NCI-H748 (cell line): Measurements from ENCODE around the gene SCAMP2.

Source experiments
- DNase-seq: peaks from one replicate; lab custom pipeline; 2025; ENCODE audit not compliant: unreplicated experiment; lab: John Stamatoyannopoulos, UW

The SCAMP2 gene

DNA sequence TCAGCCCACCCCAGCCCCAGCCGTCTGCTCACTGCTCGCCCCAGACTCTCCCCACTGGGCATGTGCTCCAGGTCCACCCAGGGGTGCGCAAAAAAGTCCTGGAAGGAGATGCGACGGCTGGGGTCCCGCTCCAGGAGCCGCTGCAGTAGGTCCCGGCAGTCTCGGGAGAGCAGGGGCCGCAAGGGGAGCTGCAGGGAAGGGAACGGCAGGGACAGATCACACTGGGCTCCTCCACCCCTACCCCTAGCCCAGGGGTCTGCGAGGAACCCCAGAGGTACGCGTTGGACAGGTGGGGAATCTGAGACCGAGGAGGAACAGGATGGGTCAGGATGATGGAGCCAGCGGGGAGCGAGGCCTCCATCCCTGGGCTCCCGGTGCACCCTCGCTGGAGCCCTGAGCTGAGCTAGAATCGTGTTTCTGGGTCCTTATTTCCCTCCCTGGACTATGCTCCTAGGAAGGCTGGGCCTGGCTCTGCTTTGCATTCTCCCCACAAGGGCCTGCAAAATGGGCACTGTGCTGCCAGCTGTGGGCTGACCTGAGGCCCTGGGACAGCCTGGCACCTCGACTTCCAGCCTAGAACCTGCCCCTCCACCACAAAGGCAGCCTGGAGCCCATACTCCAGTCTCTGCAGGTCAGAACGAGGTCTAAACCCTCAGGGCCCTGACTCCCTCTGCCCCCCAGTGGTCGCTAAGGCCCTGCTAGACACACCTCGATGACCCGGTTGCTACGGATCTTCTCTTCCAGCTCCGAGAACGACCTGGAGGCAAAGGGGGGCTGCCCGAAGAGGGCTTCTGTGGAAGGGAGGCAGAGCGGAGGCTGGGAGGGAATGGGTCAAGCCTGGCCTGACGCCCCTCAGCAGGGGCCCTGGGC is 33.4 kb downstream of the SCAMP2 start:
- no peak for DNase-seq

DNA sequence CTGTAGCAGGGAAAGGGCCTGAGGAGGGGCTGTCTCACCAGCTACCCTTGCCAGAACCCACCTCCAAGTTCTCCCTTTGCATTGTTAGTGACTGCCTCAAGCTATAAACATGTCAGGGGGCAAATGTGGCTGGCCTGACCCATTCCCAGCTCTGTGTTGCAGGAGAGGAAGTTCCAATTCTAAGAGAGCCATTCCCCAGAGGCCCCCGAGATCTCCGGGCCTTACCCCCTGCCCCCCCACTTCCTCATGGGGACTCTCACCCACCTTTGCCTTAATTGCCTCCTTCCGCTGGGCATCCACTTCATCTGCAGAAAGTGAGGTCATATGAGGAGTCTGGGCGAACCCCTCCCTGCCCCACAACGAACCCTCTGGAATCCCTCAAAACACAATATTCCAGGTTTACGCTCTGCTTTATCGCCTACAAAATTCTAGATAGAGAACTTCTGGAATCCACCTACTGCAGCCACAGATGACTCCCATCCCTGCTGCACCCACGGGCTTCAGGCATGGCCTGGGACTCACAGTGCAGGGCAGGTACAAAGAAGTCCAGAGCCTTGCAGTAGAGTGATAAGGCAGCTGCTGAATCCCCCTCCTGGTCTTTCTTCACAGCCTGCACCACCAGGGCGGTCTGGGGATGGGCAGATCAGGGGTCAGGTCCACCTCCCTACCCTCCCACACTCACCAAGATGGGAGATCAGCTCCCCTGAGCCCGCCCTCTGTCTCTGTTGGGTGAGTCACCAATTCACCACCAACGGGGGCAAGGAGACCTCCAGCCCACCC is 34.2 kb downstream of the SCAMP2 start:
- no peak for DNase-seq

DNA sequence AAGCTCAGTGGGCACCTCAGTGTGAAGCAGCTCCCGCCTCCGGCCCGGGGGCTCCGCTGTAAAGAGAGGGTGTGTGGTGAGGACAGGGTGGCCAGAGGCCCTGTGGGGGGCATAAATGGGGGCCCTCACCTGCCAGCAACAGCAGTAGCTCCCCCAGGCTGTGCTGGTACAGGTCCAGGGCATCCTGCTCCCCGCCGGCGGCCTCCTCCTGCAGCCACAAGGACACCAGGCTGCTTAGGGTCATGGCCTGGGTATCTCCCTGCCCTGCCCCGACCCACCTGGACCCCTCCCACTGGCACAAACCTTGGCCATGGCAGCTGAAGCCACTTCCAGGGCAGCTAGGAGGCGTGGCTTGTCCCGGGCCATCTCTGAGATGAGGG is 35.0 kb downstream of the SCAMP2 start:
- no peak for DNase-seq

DNA sequence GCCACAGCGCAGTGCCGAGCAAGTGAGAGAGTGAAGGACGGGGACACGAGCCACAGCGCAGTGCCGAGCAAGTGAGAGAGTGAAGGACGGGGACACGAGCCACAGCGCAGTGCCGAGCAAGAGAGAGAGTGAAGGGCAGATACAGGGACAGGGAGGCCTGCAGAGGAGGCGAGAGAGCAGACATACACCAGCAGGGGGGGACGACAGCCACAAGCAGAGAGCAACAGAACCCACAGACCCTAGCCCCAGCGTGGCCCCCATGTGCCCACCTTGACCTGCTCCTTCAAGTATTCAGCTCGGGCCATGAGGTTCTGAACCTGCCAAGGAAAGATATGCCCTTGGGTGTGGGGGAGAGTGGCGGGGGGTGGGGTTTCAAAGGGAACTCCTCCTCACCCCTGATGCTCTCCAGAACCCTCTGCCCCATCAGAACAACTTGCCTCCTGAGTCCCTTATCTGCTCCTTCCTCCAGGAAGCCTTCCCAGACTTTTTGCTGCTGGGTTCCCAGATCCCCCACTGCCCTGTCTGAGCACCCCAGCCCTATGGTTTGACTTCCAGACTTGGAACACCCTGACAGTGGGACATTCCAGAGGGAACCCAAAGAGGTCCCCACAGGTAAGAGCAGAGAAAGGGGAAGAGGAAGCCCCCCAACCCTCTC is 35.6 kb downstream of the SCAMP2 start:
- DNase-seq = no peak

DNA sequence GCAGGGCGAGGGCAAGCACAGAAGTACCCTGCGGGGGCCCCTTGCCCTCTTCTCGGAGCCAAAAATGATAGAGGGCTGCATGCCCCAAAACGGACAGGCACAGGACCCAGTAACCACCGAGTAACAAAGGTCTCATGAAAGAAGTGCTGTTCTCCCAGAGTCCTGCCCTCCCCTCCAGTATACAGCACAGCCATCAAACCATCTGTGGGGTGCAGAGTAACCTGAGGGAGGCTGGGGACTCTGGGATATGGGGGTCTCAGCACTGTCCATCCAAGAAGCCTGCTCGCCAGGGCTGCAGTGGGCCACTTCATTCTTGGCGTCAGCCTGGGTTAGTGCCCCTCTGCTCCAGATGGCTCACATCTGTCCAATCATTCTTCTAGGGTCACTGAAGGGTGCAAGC is 36.3 kb downstream of the SCAMP2 start:
- no peak for DNase-seq

DNA sequence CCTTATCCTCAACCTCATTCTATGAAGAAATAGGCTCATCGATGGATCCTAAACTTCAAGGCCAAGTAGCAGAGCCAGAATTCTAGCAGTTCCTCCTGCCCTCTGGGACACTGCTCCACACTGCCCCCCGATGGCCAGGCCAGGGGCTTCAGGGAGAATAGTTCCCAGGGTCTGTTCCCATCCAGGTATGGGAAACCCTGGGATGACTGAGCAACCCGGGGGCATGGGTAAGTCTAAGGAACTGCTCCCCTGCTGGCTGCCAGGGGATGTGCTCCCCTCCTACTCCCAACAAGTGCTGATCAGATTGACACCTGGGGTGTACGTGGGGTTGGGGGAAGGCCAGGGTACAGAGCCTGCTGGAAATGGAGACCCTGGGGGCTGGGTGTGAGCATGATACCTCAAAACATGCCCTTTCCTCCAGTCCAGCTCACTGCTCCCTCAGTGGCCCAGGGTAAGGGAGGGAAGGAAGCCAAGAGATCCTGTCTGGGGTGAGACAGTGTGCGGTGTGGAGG is 37.8 kb downstream of the SCAMP2 start:
- DNase-seq = peak; percentile 38

DNA sequence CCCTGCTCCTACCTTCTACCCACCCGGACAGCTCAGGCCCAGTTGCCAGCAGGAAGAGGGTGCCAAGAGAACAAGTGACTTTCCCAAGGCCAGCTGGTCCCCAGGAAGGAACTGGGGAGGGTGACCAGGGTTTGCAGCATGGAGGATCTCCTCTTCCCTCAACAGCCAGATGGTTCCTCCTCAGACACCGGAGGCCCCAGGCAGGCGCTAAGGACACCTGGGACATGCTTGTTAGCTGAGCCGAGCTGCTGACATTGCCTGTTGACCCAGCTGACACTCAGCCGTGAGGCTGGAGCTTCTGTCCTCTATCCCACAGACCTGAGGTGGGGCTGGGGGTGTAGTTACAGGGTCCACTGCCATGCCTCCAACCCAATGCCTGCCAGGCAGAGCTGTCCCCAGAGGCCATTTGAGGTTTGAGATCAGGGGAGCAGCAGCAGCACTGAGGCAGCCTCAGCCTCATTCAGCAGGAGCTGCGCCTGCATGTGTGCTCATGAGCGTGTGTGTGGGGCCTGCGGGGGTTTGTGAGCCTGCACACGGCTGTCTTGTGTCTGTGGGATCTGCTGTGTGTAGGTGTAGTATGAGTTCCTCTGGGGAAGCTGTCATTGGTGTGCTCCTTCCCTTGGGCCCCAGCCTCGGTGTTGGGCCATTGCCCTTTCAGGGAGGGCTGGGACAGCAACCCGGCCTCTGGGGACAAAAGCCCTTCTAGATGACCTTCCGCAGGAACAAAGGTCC is 39.6 kb downstream of the SCAMP2 start:
- no peak for DNase-seq

DNA sequence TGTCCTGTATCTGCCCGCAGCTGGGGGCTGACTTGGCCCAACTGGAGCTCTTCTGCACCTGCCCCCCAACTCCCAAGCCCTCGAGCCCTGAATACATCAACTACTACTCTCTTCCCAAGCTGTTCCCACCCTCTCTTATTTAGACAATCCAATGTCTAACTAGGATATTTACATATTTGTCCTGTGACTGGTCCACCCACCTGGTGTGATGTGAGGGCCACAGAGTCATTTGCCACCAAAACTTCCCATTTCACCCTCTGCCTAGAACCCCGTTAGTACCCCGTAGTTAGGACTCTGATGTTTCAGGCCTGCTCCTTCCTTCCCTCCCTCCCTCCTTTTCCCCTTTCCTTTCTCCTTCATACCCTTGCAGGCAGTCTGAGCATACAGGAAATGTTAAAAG is 40.3 kb downstream of the SCAMP2 start:
- no peak for DNase-seq

DNA sequence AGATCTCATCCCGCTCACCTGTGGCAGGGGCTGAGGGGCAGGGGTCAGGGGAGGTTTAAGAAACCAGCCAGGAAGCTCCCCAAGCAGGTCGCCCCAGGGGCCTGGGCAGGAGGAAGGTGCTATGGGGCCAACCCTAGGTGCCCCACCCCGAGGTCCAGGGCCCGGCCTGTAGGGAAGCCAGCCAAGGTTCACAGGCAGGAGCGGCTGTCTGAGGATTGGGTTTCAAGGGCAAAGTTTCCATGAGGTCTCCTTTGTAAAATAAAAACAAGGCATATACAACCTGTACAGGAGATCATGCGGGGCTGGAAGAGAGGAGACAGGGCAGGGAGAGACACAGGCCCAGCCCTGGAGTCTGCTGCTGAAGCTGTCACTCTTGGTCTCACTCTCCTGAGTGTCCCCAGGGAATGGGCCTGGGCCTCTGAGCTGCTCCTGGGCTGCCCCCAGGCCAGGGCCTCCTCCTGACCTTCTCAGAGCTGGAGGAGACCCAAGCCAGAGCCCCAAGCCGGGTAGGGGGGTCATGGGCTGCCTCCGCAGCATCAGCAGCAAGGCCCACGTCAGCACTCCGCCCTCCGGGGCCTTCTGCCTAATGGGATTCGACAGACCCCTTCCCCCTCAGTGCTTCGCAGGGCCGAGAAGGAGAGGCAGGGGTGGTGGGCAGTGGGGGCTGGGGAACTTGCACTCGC is 41.2 kb downstream of the SCAMP2 start:
- DNase-seq = no peak

DNA sequence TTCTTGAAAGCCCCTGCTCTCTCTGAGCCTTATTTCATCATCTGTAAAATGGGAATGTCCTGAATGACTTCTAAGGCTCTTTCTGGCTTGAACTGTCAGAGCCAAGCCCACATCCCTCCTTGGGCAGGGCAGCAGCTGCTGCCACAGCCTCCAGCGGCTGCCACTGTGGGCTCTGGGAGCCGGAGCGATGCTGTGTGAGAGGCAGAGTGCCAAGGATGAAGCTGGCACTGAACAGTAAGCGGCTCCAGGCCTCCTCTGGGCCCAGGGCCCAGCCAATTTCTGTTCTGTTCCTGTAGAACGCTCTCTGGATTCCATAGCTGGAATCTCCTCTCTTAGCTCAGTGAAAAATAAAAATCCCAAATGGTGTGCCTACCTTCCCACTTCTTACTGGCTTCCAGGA is 42.3 kb downstream of the SCAMP2 start:
- no peak for DNase-seq

DNA sequence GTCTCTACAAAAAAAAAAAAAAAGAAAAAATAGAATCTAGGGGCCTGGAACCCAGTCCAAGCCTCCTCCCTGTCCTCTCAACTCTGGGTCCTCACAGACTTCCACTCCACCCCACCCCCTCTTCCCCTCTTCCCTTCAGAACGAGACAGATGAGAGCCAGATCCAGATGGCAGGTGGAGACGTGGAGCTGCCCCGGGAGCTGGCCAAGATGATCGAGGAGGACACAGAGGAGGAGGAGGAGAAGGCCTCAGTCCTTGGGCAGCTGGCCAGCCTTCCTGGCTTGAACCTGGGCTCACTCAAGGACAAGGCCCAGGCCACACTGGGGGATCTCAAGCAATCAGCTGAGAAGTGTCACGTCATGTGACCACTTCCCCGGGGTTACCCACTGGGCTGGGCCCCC is 43.2 kb downstream of the SCAMP2 start:
- no peak for DNase-seq

DNA sequence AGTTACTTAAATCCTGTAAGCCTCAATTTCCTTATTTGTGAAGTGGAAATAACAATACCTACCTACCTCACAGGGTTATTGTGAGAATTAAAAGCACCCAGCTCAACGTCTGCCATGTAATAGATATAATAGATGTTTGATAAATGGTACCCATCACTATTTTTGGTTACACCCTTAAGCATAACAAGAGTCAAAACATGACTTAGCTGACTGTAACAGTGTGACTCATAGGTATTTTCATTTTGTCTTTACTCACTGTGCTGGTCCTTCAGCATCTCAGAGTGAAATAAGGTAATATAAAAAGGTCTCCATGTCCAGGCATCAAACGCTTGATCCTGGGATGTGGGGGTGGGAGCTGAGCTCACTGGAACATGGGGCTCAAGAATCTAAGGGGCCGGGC is 43.7 kb downstream of the SCAMP2 start:
- no peak for DNase-seq

DNA sequence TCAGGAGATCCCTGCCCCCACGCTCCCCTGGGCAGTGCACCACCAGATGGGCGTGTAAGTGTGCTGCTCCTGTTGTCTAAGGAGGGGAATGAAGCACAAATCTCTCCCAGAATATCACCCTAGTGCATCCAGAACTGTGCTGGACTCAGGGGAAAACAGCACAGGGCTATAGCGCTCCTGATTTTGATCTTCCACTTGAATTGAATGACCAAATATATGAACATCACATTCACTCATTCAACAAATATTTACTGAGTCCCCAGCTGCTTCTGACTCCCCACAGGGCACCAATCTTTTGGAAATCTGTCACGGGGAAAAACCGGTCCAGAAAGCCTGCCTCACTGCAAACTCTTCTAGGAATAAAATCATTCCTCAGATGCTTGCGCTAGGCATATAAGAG is 44.3 kb downstream of the SCAMP2 start:
- DNase-seq = peak; percentile 16

DNA sequence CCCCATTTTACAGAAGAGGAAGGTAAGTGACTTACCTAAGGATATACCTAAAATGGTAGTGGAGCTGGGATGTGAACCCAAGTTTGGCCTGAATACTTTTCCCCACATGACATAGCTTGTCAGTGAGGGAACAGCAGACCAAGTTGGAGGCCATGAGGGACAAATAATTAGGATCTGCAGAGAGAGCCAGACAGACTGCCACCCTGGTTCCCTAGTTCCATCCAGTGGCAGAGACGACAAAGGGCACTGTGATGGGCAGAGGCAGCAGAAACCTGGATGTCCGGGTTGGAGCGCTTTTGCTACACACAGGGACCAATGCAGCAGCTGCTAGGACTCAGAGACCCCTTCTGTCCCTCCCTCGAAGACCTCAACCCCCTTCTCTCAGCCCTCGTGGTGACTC is 45.6 kb downstream of the SCAMP2 start:
- no peak for DNase-seq

DNA sequence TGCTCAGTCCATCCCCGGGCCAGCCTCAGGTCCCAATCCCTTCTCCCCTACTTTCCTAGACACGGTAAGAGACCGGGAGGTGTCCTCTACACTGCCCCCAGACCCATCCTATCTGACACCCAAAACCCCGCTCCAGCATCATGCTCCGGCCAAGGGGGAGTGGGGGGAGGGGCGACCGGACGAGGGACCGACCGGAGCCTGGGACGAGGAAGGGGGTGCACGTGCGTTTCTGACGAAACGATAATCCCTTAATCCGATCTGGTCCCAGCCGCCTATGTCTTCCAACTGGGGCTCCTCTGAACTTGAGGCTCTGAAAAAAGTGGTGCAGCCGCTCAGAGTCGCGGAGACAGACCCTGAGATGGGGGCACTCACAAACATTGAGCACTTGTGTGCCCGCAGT is 46.2 kb downstream of the SCAMP2 start:
- DNase-seq = no peak

DNA sequence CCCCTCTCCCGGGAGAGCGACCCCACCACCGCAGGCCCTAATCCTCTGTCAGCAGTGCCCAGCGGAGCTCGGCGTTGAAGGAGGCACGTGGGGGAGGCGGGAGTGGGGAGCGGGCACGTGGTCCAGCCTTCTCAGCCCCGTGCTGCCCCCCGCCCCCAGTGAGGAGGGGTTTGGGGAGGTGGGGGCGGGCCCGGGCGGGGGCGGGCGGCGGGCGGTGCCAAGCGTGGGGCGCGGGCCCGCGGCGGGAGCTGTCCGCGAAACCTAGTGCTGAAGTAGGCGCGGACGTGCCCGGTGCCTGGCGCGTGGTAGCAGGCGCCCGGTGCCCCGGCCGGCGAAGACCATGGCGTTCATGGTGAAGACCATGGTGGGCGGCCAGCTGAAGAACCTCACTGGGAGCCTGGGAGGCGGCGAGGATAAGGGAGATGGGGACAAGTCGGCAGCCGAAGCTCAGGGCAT is 46.8 kb downstream of the SCAMP2 start, which contains the start of gene CPLX3:
CPLX3 (plus strand) TSS at position 264 of the 456 bp plus-strand sequence; CDS start at position 341, 77 bp downstream.
- no peak for DNase-seq

DNA sequence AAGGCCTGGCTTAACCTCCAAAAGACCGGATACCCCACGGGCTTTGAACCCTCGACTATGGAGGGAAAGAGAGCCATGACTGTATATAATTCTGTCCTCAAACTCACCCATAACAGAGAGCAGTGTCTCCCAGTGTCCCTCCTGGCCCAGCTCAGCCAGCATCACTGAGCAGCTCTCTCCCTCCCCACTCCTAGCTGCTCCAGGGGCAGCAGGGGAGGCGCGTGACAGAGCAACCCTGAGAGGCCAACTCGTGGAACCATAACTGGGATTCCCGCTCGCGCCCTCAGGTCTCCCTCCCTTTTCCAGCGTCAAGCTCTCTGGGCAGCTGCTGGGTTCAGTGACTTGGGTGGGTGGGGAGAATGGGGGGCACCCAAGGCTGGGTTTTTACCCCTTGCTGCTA is 47.3 kb downstream of the SCAMP2 start:
- DNase-seq = no peak

DNA sequence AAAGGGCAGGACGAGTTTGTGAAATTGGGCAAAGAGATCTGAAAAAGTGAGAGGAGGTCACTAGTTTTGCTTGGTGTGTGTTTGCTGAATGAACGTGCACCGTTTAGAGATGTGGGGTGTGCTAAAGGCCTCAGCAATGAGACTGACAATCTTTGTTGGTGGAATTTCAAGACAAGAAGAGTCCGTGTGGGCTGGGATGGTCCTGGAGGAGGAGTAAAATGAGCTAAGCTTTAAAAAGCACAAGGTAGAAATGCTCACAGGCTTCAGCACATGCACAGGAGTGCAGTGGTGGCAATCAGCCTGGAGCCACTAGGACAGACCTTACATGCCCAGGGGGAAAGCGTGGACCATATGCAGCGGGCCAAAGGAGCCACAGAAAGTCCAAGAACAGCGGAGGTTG is 48.2 kb downstream of the SCAMP2 start:
- DNase-seq = no peak

DNA sequence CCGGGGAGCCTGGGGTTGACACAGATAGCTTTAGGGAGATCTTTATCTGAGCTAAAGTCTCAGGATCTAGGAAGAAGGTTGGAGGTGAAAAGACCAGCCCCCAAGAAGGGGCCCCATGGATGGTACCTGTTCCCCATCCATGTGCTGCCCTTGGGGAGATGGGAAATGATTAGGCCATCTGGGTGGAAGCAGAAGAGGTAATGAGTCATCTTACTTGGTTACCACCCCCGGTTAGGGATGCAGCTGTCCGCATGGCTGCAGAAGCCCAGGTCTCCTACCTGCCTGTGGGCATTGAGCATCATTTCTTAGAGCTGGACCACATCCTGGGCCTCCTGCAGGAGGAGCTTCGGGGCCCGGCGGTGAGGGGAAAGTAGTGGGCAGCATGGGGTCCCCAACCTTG is 49.8 kb downstream of the SCAMP2 start:
- no peak for DNase-seq

DNA sequence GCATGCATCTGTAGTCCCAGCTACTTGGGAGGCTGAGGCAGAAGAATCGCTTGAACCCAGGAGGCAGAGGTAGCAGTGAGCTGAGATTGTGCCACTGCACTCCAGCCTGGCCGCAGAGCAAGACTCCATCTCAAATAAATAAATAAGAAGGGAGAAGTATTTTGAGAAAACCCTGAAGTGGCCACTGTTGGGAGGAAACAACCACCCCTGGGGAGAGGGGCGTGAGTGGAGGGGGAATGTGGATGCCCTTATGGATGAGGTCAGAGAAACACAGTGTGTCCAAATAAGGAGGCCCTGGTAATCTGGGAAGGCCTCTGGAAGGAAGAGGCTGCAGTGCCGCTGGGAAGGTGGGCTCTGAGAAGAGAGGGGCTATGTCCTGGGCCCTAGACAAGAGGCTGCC is 50.9 kb downstream of the SCAMP2 start:
- DNase-seq = no peak
